HepG2 (cell line): ENCODE data around the gene MT1M. TPM values are rescaled to one million over a fixed set of nuclear protein-coding genes. Genes with fewer than 3 reads are reported as not detected.

ENCODE experiments used
- ARID5B ChIP-seq: IDR thresholded peaks from 2 replicates; pipeline ENCODE4 v1.4.0; 2020; ENCODE audit warnings: mild to moderate bottlenecking, missing genetic modification reagents
- MATR3 ChIP-seq: sonication (generic); formaldehyde crosslinking; IDR thresholded peaks from 2 replicates; pipeline ENCODE4 v1.4.0; 2020; ENCODE audit warnings: missing genetic modification reagents
- MED8 ChIP-seq: sonication (generic); formaldehyde crosslinking; IDR thresholded peaks from 2 replicates; pipeline ENCODE4 v1.8.1; 2023; ENCODE audit warnings: mild to moderate bottlenecking, missing genetic modification reagents; ENCODE audit not compliant: insufficient replicate concordance
- MTERF4 ChIP-seq: sonication (generic); formaldehyde crosslinking; IDR thresholded peaks from 2 replicates; pipeline ENCODE4 v1.8.0; 2023; ENCODE audit warnings: mild to moderate bottlenecking, missing genetic modification reagents
- NAIF1 ChIP-seq: sonication (generic); formaldehyde crosslinking; IDR thresholded peaks from 2 replicates; pipeline ENCODE4 v1.5.0; 2020; ENCODE audit warnings: mild to moderate bottlenecking, missing genetic modification reagents, borderline replicate concordance
- PHF8 ChIP-seq: sonication (generic); formaldehyde crosslinking; IDR thresholded peaks from 2 replicates; pipeline ENCODE4 v1.5.0; 2020; ENCODE audit warnings: missing genetic modification reagents
- SP2 ChIP-seq: sonication (generic); formaldehyde crosslinking; IDR thresholded peaks from 2 replicates; pipeline ENCODE4 v1.5.1; 2020; ENCODE audit warnings: mild to moderate bottlenecking, missing genetic modification reagents
- TARDBP ChIP-seq: sonication (generic); formaldehyde crosslinking; IDR thresholded peaks from 2 replicates; pipeline ENCODE4 v1.8.0; 2022; ENCODE audit warnings: mild to moderate bottlenecking, missing genetic modification reagents
- TEAD3 ChIP-seq: optimal IDR thresholded peaks from 2 replicates; pipeline ENCODE3; 2016; ENCODE audit warnings: borderline replicate concordance
- YY1 ChIP-seq: IDR thresholded peaks from 2 replicates; pipeline ENCODE4 v1.6.1; 2011; ENCODE audit warnings: low read length, low read depth, moderate library complexity, mild to moderate bottlenecking; ENCODE audit not compliant: insufficient read depth, insufficient replicate concordance
- ZKSCAN8 ChIP-seq: IDR thresholded peaks from 2 replicates; pipeline ENCODE4 v1.6.1; 2016; ENCODE audit warnings: borderline replicate concordance, missing genetic modification reagents, missing compliant biosample characterization
- ZNF101 ChIP-seq: sonication (generic); formaldehyde crosslinking; IDR thresholded peaks from 2 replicates; pipeline ENCODE4 v1.4.0; 2020; ENCODE audit warnings: mild to moderate bottlenecking, low read depth, missing genetic modification reagents, borderline replicate concordance
- ZNF354B ChIP-seq: sonication (generic); formaldehyde crosslinking; IDR thresholded peaks from 2 replicates; pipeline ENCODE4 v1.8.0; 2022; ENCODE audit warnings: mild to moderate bottlenecking, missing genetic modification reagents
- ZNF564 ChIP-seq: sonication (generic); formaldehyde crosslinking; IDR thresholded peaks from 2 replicates; pipeline ENCODE4 v1.8.1; 2023; ENCODE audit warnings: mild to moderate bottlenecking, missing genetic modification reagents
- ZNF619 ChIP-seq: sonication (generic); formaldehyde crosslinking; IDR thresholded peaks from 2 replicates; pipeline ENCODE4 v1.4.0; 2020; ENCODE audit warnings: mild to moderate bottlenecking, missing genetic modification reagents
- ZNF772 ChIP-seq: sonication (generic); formaldehyde crosslinking; IDR thresholded peaks from 2 replicates; pipeline ENCODE4 v1.5.0; 2020; ENCODE audit warnings: mild to moderate bottlenecking, missing genetic modification reagents
- ZNF879 ChIP-seq: sonication (generic); formaldehyde crosslinking; IDR thresholded peaks from 2 replicates; pipeline ENCODE4 v1.8.1; 2023; ENCODE audit warnings: missing genetic modification reagents
- ZXDC ChIP-seq: sonication (generic); formaldehyde crosslinking; IDR thresholded peaks from 2 replicates; pipeline ENCODE4 v1.5.0; 2020; ENCODE audit warnings: mild to moderate bottlenecking, missing genetic modification reagents
- polyA plus RNA-seq, 8 experiments: library from polyadenylated mRNA; depleted of rRNA in 3 of 8; stranded (reverse) in 7 of 8; unstranded in 1 of 8; fragments of >200 nt; fragmentation: Illumina TruSeq in 4 of 8; extraction: Trizol in 4 of 8; gene quantifications; 2 replicates each; pipeline versions ENCODE4 v1.2.1 to v1.2.3, GENCODE V29; 2011 to 2016; ENCODE audit warnings: low read depth in 4 of 8, missing spikeins in 1 of 8, mixed read lengths in 1 of 8; ENCODE audit not compliant: insufficient read depth in 1 of 8
- total RNA-seq, 5 experiments: library from RNA; depleted of rRNA; stranded (reverse); fragments of >200 nt; fragmentation: Illumina TruSeq; extraction: Trizol; gene quantifications; 2 replicates each; pipeline ENCODE4 v1.2.3, GENCODE V29; 2016; ENCODE audit warnings: low read depth in 1 of 5

The MT1M gene
- total and polyA plus RNA-seq, 2 of the 13 experiments (the other 11 are each of a cell fraction or from before 2014, with no cell fraction given), result 4.6 TPM; not detected in 1

GRCh38 chr16:56681939-56682702 is 49.7 kb downstream of the MT1M start, which contains the start of gene MT1X (continued):
- no peak for TF ChIP-seq MTERF4
- peak; percentile 14; the same call in 1 of the 2 replicates for TF ChIP-seq ZKSCAN8 (CRISPR knock-in tag)
- peak; percentile 72; the same call in 1 of the 2 replicates for TF ChIP-seq ZXDC (CRISPR knock-in tag)
- 0 out of 2 replicates have a peak, but pooled peaks have one; percentile 48 for TF ChIP-seq ZNF564
- peak; percentile 91 for TF ChIP-seq ZNF879
- TF ChIP-seq ZNF619 (CRISPR knock-in tag), result no peak
- no peak for TF ChIP-seq MATR3 (CRISPR knock-in tag)
- no peak for TF ChIP-seq SP2 (CRISPR knock-in tag)
- no peak for TF ChIP-seq ZNF354B (CRISPR knock-in tag)
- peak; percentile 54; the same call in 1 of the 2 replicates for TF ChIP-seq TARDBP (CRISPR knock-in tag)
- TF ChIP-seq NAIF1, result no peak
- TF ChIP-seq MED8, result peak; percentile 75
- TF ChIP-seq ARID5B (CRISPR knock-in tag), result peak; percentile 70
- TF ChIP-seq YY1, result peak; percentile 32
- 0 out of 2 replicates have a peak, but pooled peaks have one; percentile 16 for TF ChIP-seq ZNF772 (CRISPR knock-in tag)
- peak; percentile 62; the same call in 1 of the 2 replicates for TF ChIP-seq ZNF101
- TF ChIP-seq PHF8 (CRISPR knock-in tag), result peak; percentile 78
- TF ChIP-seq TEAD3 (CRISPR knock-in tag), result peak; percentile 54
